Measurements from ENCODE around the gene SDC3.

The SDC3 gene

DNA sequence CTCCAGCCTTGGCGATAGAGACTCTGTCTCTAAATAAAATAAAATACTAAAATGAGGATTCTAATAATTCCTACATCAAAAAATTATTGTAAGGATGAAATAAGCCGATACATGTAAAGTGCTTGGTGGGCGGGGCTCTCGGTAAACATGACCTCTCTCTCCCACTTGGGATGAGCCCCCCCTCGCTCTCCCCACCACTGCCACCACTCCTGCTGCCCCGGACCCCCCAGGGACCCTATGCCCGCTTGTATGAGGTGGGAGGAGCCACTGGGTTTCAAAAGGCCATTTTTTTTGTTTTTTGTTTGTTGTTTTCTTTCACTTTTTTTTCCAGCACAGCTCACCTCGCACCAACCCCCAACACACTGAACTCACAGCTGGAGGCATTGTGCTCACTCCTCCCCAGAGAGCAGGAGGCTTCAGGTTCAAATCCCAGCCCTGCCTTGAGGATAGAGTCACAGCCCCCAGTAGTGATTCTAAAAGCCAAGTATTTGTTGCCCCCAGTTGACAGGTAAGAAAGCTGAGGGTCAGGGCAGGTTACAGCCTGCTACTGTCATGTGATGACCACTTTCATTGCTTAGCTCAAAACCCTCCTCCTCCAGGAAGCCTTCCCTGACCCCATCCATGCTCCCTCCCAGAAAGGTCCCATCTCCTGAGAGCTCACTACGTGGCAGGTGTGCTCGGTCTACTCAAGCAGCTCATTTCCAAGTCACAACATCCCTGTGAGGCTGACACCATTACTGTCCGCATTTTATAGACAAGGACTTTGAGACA lies 4.2 kb downstream of the SDC3 start:
- DNase-seq = no peak

DNA sequence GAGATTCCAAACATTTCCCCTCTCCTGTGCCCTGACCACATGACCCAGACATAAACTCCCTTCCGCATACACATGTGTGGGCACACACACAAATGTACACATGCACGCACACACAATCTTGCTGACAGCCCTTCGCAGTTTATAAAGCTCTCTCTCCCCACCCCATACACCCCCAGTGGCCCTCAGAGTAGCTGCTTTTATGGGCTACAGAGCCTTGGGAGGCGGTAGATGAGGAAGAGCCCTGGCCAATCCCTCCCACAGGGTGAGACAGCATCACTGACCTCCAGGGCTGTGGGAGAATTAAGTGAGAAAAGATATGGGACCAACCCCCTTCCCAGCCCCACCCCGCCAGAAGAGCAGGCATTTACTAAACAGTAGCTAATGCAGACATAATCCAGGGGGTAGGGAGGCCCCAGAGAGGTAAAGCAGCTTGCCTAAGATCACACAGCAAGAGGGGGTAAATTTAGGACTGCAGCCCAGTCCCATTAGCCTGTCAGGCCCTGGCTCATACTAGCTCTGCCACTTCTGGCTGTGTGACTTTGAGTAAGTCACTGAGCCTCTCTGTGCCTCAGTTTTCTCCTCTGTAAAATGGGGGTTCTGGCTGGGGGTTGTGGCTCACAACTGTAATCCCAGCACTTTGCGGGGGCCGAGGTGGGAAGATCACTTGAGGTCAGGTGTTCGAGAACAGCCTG lies 5.1 kb downstream of the SDC3 start:
- no peak for DNase-seq

DNA sequence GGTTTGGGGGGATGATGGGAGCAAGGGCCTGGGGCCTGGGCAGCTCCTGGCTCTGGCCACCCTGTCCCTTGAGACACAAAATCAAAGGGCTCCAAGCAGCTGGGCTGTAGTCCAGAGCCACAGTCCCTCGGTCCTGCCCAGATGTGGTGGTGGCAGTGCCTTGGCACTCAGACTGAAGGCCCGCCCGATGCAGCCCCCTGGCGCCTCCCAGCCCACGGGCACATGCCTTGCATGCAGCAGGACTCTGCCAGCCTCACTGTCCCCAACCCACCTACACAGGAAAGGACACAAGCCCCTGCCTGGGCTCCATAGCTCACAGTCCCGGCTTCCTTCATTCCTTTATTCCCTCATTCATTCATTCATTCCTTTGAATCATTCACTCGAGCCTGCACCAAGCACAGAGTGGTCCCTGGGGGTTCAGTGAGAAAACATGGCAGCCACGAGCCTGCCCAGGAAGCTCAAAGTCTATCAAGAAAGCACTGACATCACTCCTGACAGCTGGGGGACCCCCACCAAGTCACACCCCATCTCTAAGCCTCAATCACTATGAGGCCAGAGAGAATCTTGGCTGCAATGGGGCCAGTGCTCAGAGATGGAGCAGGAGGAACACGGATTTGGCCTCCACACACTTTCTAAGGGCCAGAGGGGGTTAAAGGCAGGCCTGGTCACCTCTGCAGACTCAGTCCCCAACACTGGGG lies 5.8 kb downstream of the SDC3 start:
- no peak for DNase-seq

DNA sequence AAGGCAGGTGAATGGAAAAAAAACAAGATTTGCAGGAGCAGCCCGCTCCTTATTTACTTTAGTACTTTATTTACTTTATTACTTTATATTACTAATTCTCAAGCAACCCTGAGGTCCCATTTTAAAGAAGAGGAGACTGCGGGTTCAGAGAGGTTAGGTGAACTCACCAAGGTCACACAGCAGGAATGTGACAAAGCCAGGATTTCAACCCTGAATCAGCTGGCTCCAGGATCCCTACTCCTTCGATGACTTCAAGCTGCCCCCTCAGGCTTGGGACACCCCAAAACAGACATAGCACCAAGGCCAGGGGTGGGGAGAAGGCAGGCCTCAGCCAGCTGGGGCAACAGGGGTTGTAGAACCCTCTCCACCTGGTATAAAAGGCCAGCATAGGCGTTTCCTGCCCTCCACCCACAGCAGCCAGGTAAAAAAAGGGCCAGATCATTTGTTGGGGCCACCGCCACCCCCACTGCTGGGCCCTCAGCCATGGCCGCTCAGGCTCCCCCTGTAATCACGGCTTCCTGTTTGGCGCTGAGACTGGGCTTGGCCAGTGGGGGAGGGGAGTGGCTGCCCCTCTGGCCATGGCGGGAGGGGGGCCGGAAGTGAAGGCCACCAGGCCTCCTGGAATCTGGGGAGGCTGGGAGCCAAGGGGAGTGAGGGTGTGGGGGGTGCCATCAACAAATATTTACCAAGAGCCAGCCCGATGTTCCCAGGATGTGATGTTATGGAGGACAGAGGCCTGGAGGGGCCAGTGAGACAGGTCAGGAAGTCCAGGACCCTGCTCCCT lies 6.6 kb downstream of the SDC3 start:
- no peak for DNase-seq

DNA sequence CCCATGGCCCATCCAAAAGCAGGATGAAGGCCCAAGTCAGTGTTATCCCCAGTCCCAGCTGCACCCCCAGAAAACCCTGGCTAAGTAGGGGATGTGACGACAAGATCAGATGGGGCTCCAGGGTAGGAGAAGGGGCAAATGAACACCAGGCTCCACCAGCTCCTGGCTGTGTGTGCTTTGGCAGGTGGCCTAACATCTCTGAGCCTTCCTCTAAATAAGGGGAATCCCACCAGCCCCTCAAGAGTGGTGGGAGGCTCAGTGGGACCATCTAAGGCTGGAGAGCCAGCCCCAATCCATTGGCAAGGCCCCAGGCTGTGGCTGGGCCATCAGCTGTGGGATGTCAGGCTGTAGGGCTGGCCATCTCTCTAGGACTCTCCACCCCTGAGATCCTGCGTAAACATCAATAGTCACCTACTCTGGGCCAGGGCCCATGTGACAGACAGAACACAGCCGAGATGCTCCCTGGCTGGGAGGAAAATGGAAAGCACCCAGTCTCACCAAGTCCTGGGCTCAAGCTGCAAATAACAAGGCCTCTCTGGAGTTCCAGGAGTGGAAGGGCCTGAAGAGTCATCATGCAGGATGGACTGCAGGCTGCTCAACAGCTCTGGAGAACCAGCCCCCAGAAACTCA lies 7.5 kb downstream of the SDC3 start:
- DNase-seq = no peak

DNA sequence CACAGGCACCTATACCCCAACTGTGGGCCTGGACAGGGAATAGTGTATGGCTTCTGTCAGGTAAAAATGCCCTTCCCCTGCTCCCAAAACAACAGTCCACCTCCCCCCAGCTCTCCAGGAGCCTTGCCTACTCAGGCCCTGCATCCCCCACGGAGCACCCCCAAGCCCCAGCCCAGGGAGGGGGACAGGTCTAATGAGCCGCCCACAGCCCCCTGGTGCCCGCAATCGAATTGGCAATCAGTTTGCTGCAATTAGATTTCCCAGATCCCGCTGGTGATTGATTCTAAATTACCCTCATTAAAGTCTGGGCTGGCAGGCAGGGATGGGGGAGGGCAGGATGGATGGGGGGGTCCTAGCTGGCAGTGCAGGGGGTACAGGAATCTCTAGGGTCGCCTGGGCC lies 8.1 kb downstream of the SDC3 start:
- no peak for DNase-seq

DNA sequence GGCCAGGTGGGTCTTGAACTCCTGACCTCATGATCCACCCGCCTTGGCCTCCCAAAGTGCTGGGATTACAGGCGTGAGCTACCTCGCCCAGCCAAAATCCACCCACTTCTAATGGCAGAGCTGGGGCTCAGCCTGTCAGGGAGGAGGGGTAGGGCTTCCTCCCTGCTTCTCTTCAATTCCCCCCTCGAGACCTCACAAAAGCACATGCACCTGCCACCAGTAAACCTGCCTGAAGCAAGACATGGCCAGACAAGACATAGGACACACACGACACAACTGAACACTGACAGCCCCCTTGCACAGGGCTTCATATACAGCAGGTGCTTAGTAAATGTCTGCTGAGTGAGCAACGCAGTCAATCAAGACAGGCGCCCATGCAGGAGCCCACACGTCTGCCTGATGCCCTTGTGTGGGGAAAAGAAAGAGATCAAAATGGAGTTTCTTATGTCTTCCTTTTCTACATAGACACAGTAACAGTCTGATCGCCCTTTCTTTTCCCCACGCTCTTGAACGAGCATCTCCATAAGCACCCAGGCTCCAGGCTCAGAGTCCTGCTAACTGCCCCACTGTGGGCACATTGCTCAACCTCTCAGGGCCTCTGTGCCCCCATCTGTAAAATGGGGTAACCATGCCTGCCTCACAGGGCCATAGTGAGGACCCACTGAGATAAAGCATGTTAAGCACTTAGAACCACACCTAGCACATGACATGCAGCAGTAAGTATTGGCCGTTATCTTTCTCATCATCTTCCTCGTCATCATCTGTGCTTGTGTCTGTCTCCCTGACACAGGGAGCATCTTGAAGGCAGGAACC lies 8.8 kb downstream of the SDC3 start:
- DNase-seq = no peak

DNA sequence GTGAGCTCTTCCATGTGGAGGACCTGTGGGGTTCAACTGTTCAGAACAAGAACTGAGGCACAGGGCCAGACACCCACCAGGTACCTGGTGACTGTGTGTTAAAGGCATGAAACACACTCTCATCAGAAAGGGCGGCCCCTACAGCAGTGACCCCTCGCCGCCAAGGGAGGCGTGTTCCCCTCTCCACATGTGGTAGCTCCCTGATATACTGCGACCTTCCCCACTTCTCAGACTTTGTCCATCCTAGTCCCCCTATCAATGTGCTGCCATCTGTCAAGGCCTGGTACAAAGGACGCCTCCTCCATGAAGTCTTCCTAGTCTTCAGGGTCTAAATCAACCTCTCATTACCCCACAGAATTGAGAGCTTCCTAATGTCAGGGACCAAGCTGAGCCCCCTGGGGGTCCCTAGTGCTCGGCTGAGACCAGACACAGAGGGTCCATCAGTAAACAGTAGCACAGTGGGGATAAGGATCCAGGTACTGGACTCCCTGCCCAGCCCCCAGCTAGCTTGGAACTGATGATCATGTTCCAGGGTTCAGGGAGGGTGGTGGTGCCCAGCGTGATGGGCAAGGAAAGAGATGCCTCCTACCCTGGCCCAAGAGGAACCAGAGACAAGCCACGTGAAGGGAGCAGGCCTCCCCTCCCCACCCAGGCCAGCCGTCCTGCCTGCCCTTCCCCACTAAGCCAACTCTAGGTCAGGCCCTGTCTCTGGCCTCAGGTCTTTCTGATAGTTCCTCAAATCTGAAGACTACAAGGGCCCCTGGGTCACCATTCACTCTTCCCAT lies 10.3 kb downstream of the SDC3 start:
- DNase-seq = no peak

DNA sequence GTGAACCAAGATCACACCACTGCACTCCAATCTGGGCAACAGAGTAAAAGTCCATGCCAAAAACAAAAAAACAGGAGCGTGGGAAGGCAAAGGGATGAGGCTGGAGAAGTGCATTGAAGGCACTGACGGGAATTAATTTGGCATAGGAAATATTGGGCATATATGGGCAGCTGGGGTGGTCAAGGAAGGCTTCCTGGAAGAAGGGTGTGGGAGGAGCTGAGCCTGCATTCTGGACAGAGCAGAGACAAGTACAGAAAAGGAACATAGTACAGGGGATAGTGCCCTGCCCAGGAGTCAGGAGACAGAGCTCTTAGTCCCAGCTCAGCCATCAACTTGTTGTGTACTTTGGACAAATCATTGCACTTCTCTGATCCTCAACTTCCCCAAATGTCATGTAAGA lies 11.7 kb downstream of the SDC3 start:
- no peak for DNase-seq

DNA sequence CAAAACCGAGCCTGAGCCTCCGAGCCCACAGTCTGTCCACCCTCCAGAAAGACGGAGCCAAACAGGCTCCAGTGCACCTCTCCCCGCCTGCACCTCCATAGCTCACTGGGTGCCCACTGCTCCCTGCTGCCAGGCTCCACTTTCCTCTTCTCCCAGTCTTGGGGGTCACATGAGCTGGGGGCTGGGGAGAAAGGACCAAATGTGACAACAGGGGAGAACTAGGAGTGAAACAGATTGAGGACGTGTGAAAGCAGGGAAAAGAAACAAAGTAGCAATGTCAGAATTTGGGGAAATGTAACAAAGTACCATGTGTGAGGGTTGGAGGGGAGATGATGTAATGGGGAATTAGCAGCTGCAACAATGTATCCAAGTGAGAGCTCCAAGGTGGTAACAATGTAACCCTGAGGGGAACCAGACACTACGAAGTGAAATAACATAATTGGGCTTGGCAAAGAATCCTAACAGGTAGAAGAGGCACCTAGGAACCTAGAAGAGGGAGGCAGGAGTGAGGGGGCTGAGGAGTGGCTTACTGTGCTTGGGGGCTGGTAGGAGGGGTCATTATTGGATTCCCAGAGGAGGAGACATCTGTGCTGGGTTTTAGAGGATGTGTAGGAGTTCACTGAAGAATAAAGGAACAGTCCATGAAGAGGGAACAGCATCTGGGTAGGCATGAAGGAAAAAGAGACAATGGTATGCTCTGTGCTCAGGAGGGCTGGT lies 12.5 kb downstream of the SDC3 start:
- DNase-seq = no peak

DNA sequence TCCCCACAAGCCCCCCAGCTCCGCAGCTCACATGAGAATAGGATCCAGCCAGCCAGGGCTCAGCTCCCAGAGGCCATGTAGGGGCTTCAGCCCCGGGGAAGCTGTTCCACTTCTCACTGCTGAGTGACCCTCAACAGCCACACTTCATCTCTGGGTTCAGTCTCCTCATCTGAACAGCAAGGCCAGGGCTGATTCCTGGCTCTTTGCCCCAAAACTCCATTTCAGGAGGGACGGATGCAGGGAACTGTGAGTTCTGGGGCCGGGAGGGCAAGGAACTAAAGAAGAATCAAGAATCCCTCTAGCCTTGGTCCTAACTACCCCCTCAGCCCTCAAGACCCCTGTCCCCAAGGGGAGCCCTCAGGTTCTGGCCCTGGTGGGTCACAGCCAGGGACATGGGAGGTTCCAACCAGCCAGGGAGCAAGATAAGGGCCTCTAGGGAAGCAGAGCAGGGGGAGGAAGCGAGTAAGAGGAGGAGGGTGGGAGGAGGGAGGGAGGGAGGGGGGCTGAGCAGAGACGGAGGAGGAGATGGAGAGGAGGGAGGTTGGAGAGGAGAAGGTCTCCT lies 13.1 kb downstream of the SDC3 start:
- DNase-seq = no peak

DNA sequence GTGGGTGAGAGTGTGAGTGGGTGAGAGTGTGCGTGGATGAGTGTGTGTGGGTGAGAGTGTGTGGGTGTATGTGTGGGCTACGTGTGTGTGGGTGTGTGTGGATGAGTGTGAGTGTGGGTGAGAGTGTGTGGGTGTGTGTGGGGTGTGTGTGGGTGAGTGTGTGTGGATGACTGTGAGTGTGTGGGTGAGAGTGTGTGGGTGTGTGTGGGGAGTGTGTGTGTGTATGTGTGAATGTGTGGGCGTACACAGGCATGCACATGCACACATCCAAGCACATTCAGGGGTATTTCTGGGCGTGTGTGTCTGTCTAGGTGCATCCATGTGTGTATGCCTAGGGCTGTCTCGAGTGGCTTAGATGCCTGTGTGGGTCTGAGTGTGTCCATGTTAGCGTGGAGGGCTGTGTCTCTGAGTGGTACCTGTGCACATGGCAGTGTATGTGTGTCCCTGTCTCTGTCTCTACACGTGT lies 14.0 kb downstream of the SDC3 start:
- no peak for DNase-seq

DNA sequence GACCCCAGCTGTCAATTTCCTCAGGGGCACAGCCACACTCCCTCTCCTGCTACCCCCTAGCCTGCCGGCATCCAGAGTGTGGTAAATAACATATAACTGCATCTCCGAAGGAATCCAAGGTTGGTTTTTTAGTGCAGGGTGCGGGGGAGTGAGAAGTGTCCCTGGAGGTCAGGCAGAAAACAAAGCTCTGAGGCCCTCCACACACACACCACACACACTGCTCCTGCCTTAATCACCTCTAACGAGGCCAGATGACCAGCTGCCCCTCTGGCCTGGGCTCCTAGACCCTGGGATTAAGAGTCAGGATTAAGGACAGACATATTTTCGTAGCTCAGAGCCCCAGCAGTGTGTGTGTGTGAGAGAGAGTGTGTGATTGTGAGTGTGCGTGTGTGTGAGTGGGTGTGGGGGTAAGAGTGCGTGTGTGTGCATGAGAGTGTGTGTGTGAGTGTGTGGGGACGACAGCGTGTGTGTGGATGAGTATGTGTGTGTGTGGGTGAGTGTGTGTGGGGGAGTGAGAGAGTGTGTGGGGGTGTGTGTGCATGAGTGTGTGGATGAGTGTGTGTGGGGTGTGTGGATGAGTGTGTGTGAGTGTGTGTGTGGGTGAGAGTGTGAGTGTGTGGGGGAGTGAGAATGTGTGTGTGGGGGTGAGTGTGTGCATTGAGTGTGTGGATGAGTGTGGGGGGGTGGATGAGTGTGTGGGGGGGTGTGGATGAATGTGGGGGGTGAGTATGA lies 14.6 kb downstream of the SDC3 start:
- DNase-seq = no peak

DNA sequence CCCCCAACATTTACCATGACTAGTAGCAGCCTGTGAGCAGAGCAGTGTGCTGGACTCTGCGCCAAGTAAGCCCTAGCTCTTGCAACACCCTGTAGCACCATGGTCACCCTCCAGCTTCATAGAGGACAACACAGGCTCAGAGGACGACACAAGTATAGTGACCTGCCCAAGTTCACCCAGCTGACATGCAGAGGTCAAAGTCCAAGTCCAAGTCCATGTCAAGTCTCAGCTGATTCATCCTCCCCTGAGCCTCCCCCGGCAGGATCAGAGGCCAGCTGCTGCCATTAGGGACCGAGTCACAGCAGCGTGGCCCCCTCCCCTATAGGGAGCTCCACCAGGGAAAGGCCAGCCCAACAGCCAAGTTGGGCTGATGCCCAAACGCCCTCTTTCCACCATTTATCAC lies 15.9 kb downstream of the SDC3 start:
- no peak for DNase-seq

DNA sequence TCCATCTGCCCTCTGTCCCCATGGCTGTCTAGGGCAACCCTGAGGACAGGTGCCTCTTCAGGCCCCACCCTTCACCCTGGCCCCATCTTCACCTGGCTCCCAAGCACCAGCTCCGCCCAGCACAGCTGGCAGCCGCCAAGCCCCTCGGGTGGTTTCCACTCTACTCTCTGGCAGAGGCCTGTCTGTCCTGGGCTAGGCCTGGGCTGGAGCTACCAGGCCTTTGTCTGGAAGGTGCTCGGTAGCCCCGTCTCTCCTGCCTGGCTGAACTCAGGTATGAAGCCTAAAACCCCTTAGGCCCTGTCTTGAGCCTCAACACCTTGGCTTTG lies 17.4 kb downstream of the SDC3 start:
- DNase-seq = no peak

DNA sequence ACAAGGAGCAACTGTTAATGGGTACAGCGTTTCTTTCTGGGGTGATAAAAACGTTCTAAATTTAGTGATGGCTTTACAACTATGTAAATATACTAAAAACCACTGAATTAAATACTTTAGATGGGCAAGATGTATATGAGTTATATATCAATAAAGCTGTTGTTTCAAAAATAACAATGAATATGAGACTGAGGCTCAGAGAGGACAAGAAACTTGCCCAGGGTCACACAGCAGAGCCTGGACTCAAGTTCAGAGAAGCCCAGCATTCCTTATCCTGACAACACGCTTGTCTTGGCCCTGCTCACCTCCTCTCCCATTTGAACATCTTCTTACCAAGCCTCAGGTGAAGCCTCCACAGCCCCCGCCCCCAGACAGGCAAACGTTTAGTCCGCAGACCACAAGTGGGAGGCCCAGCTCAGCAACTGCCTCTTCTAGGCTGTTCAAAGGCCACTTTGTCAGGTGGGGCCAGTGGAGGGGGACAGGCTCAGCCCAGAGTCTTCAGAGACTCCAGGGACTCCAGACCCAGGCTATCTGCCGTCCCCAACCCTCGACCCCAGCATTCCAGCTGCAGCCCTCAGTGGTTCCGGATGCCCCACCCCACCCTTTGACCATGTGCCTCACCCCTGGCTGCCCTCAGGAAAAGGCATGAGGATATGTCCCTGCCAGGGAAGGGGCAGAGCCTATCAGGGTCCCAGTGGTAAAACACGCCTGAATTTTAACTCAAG lies 17.9 kb downstream of the SDC3 start:
- no peak for DNase-seq

DNA sequence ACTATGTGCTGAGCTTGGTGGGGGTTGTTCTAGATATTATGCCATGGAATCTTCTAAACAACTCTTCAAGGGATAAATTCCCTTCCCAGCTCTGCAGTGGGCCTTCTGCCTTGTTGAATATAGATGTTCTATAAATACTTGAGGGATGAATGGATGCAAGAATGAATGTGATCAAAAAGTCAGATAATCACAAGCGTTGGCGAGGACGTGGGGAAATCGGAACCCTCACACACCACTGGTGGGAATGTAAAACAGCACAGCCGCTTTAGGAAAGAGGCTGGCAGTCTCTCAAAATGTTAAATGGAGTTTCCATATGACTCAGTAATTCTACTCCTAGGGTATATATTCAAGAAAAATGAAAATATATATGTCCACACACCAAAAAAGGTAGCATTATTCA lies 19.0 kb downstream of the SDC3 start:
- DNase-seq = no peak

DNA sequence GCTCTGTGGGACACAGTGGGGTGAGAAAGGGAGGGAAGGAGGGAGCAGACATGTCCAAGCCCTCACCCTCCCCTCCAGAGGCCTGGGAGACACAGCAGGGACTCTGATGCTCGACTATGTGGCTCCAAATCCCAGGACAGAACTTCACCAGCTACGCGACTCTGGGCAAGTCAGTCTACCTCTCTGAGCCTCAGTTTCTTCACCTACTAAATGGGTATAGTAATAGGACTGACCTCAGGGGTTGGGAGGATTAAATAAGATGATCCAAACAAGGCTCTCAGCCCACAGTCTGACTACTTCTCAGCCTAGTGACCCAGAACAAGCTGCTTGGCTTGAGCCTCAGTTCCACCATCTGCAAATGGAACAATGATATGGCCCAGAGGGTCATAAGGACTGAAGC lies 19.6 kb downstream of the SDC3 start:
- no peak for DNase-seq

DNA sequence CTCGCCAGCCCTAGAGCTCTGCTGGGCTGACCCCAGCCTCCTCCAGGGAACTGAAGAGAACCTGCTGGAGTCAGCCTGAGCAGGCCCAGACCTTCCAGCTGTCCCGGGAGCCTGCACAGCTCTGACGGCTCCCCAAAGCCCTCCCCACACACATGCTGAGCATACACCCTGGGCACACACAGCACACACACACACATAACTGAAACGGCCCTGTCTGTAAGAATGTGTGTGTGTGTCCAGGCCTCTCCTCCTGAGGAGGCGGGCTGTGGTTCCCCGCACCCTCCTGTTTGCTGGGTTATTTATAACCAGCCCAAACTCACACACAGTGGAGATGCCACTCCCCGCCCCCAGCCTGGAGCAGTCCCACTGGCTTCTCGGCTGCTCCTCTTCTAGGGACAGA lies 20.2 kb downstream of the SDC3 start:
- DNase-seq = no peak

Measured in central memory CD4-positive, alpha-beta T cell (primary cell).